Measurements from ENCODE around the gene UBN2.

DNA sequence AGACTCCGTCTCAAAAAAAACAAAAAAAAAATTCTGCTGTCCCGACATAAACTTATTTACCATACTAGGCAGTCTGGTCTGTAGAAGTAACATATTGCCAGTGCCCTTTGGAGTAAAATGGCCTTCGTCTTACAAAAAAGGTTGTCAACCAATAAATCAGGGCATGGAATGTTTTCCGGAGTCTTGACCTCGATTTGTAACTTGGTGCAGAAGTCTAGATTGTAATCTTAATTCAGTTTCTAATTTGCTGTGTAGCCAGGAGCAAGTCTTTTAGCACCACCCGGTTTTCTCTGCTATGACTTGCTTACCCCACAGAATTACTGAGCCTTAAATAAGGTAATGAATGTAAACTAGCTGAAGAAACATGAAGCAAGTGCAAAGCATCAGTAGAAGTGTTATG is 23.2 kb downstream of the UBN2 start:
- no peak for TF ChIP-seq POLR2AphosphoS5 (IDR thresholded peaks at IDR 0.05)
- TF ChIP-seq, protein P1, sequence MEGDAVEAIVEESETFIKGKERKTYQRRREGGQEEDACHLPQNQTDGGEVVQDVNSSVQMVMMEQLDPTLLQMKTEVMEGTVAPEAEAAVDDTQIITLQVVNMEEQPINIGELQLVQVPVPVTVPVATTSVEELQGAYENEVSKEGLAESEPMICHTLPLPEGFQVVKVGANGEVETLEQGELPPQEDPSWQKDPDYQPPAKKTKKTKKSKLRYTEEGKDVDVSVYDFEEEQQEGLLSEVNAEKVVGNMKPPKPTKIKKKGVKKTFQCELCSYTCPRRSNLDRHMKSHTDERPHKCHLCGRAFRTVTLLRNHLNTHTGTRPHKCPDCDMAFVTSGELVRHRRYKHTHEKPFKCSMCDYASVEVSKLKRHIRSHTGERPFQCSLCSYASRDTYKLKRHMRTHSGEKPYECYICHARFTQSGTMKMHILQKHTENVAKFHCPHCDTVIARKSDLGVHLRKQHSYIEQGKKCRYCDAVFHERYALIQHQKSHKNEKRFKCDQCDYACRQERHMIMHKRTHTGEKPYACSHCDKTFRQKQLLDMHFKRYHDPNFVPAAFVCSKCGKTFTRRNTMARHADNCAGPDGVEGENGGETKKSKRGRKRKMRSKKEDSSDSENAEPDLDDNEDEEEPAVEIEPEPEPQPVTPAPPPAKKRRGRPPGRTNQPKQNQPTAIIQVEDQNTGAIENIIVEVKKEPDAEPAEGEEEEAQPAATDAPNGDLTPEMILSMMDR (IDR thresholded peaks at IDR 0.05 in 8 of 11, conservative IDR thresholded peaks at IDR 0.05 in 3 of 11), result no peak
- no peak for TF ChIP-seq POLR2A (IDR thresholded peaks at IDR 0.05)

All from spleen (tissue), 7 donors.